ENCODE measurements around the gene FAM111A. TPM values are rescaled to one million over a fixed set of nuclear protein-coding genes. Genes with fewer than 3 reads are reported as not detected.

FAM111A gene
- total RNA-seq, 1 experiment from 2014 or later = 20.1 TPM

- no peak overlapping the region for H3T11ph ChIP-seq (ENCODE audit: low read length)
Observed at GRCh38 chr11:59200423-59200746, 57.7 kb downstream of the FAM111A start.

More at GRCh38 chr11:59200423-59200746, 57.7 kb downstream of the FAM111A start:
- Mint-ChIP-seq H3K27me3 (ENCODE audit: low read depth) (no peaks in the 10 kb centered on the region), H3K4me3 (no peak overlapping the region), H3K9me3 (peaks cover 0 to 4% of the 10 kb centered on the region in 2 experiments; a peak in 3 of 5 replicates), H3K36me3 (ENCODE audit: insufficient read depth in 1 of 3, low read depth in 3 of 3) (peaks cover 37 to 64% (median 38%) of the 10 kb centered on the region in 3 experiments), H3K27ac (no peak overlapping the region), H3K4me1 (peaks cover 2 to 3% of the 10 kb centered on the region in 2 experiments; a peak in 2 of 4 replicates)
- no peaks in the 10 kb centered on the region for H3K4me1 ChIP-seq (ENCODE audit: insufficient read depth, low read length)
- WGBS (ENCODE audit: extremely low coverage, insufficient read length, low lambda C conversion rate) = no CpG with 5 or more reads among the region's 4 CpGs
- no peak overlapping the region for H2AFZ ChIP-seq (ENCODE audit: low read length)
- H3K27me3 ChIP-seq (ENCODE audit: insufficient read depth, low read length) = no peaks in the 10 kb centered on the region
- H3K79me1 ChIP-seq (ENCODE audit: insufficient read depth, low read depth, low read length, poor library complexity, severe bottlenecking) = no peaks in the 10 kb centered on the region
- no peak overlapping the region for H4K5ac ChIP-seq (ENCODE audit: insufficient read length, low read depth, low read length)
- H3K23me2 ChIP-seq (ENCODE audit: insufficient read length, low read depth, low read length, poor library complexity, severe bottlenecking) = no peaks in the 10 kb centered on the region
- no peak overlapping the region for H2BK20ac ChIP-seq (ENCODE audit: low read depth, low read length, poor library complexity, severe bottlenecking)
- no peak overlapping the region for H3K4ac ChIP-seq (ENCODE audit: low read depth, low read length)
- no peak overlapping the region for H3K18ac ChIP-seq (ENCODE audit: insufficient read length, low read depth, low read length)
- no peak for TF ChIP-seq CTCF (conservative IDR thresholded peaks at IDR 0.05)
- DNase-seq = no peak
- peaks cover 6% of the 10 kb centered on the region for H3K9me3 ChIP-seq (ENCODE audit: control insufficient read depth, low read depth, low read length)
- no peak overlapping the region for H2AK5ac ChIP-seq (ENCODE audit: insufficient read length, low read length)
- no peaks in the 10 kb centered on the region; the same call in 1 of the 2 replicates for H3K79me2 ChIP-seq (ENCODE audit: insufficient read depth, low read length)
- H3K14ac ChIP-seq (ENCODE audit: insufficient read depth, low read length) = no peak overlapping the region
- no peak overlapping the region for H2BK5ac ChIP-seq (ENCODE audit: insufficient read length, low read length)
- H3K4me2 ChIP-seq (ENCODE audit: insufficient read depth, insufficient read length, low read length) = no peak overlapping the region
- no peaks in the 10 kb centered on the region for H4K20me1 ChIP-seq (ENCODE audit: control insufficient read depth, insufficient read depth, insufficient read length)
- no peak overlapping the region for H4K8ac ChIP-seq (replicated peaks; ENCODE audit: insufficient read length, low read depth, low read length)
- H4K91ac ChIP-seq (ENCODE audit: insufficient read length, low read depth, low read length) = no peak overlapping the region
- H3K23ac ChIP-seq (ENCODE audit: insufficient read length, low read depth, low read length) = no peak overlapping the region
- H3K27ac ChIP-seq (ENCODE audit: insufficient read length, low read depth, low read length) = no peak overlapping the region
- H2BK15ac ChIP-seq (ENCODE audit: low read depth, low read length) = no peak overlapping the region
- H3K9ac ChIP-seq (ENCODE audit: extremely low read depth, insufficient read length, low read length) = no peak overlapping the region
- H3K56ac ChIP-seq (ENCODE audit: insufficient read length, low read depth, low read length) = no peak overlapping the region
- no peak overlapping the region for H2BK12ac ChIP-seq (ENCODE audit: insufficient read length, low read depth, low read length)
- no peak overlapping the region for H2BK120ac ChIP-seq (ENCODE audit: low read depth, low read length, poor library complexity, severe bottlenecking)
